Measurements from ENCODE around the gene IL7R. TPM values are rescaled to one million over a fixed set of nuclear protein-coding genes. Genes with fewer than 3 reads are reported as not detected.

IL7R gene
- total RNA-seq, 2 experiments from 2014 or later: 136 to 142 TPM

- ChIA-PET POLR2A (interaction anchor here (1.2 to 11.9 kb wide), 13 partner anchors 9 to 165 kb away, joined by 3 to 241 read pairs (median 5); partner anchors contain the start of gene IL7R), CTCF (interaction anchor here (0.8 to 5.7 kb wide), 12 partner anchors 8 to 169 kb away, joined by 3 to 44 read pairs (median 12); no protein-coding TSS in a partner anchor)
- H3K27ac Mint-ChIP-seq: peak overlapping the region; percentile 68
- ATAC-seq (no peak), DNase-seq (no peak)
- intact Hi-C loops (cut with micrococcal nuclease): loop anchor here (5.0 kb wide), 2 partner anchors 37 to 38 kb away; partner anchors contain the start of gene IL7R
- H3K27me3 Mint-ChIP-seq: no peaks in the 10 kb centered on the region
- peaks cover 71% of the 10 kb centered on the region for H3K4me1 Mint-ChIP-seq (ENCODE audit: low read depth)
- TF ChIP-seq CTCF (IDR thresholded peaks at IDR 0.05): no peak
- H3K36me3 Mint-ChIP-seq (ENCODE audit: low read depth): peaks cover 32% of the 10 kb centered on the region
- peaks cover 2% of the 10 kb centered on the region for H3K9me3 Mint-ChIP-seq
- no peak overlapping the region for H3K4me3 Mint-ChIP-seq
Measured at GRCh38 chr5:35820735-35821134, 36.0 kb upstream of the IL7R start.

GRCh38 chr5:35821513-35821912 is 35.2 kb upstream of the IL7R start:
- ATAC-seq (peak; percentile 46), DNase-seq (peak; percentile 67)
- peaks cover 32% of the 10 kb centered on the region for H3K36me3 Mint-ChIP-seq (ENCODE audit: low read depth)
- peak overlapping the region; percentile 92 for H3K27ac Mint-ChIP-seq
- H3K4me1 Mint-ChIP-seq (ENCODE audit: low read depth): peaks cover 77% of the 10 kb centered on the region
- intact Hi-C loops (cut with micrococcal nuclease): loop anchor here (5.0 kb wide), 2 partner anchors 36 to 39 kb away; partner anchors contain the start of gene IL7R
- ChIA-PET CTCF (interaction anchor here (0.8 to 5.7 kb wide), 15 partner anchors 9 to 104 kb away, joined by 4 to 44 read pairs (median 7); partner anchors contain the start of gene IL7R), POLR2A (interaction anchor here (0.9 to 11.9 kb wide), 21 partner anchors 10 to 166 kb away, joined by 3 to 241 read pairs (median 5); partner anchors contain the start of gene IL7R)
- no peaks in the 10 kb centered on the region for H3K27me3 Mint-ChIP-seq
- peak overlapping the region; percentile 25 for H3K4me3 Mint-ChIP-seq
- no peak for TF ChIP-seq CTCF (IDR thresholded peaks at IDR 0.05)
- peaks cover 2% of the 10 kb centered on the region for H3K9me3 Mint-ChIP-seq

GRCh38 chr5:35822511-35822910 is 34.2 kb upstream of the IL7R start:
- POLR2A ChIA-PET: interaction anchor here (0.5 to 11.9 kb wide), 23 partner anchors 9 to 158 kb away, joined by 3 to 241 read pairs (median 6); partner anchors contain the start of gene IL7R
- CTCF ChIA-PET: interaction anchor here (1.1 to 5.7 kb wide), 21 partner anchors 8 to 171 kb away, joined by 3 to 44 read pairs (median 6); partner anchors contain the start of gene IL7R
- peaks cover 87% of the 10 kb centered on the region for H3K4me1 Mint-ChIP-seq (ENCODE audit: low read depth)
- intact Hi-C loops (cut with micrococcal nuclease): loop anchor here (5.0 kb wide), 2 partner anchors 35 to 40 kb away; partner anchors contain the start of gene IL7R
- H3K4me3 Mint-ChIP-seq: peak overlapping the region; percentile 55
- peaks cover 33% of the 10 kb centered on the region for H3K36me3 Mint-ChIP-seq (ENCODE audit: low read depth)
- peaks cover 2% of the 10 kb centered on the region for H3K9me3 Mint-ChIP-seq
- DNase-seq (peak; percentile 82), ATAC-seq (peak; percentile 28)
- H3K27me3 Mint-ChIP-seq: no peaks in the 10 kb centered on the region
- no peak for TF ChIP-seq CTCF (IDR thresholded peaks at IDR 0.05)
- peak overlapping the region; percentile 92 for H3K27ac Mint-ChIP-seq

GRCh38 chr5:35823347-35824098 is 33.2 kb upstream of the IL7R start:
- Mint-ChIP-seq H3K27ac (peak overlapping the region; percentile 92), H3K4me1 (ENCODE audit: low read depth) (peaks cover 97% of the 10 kb centered on the region), H3K36me3 (ENCODE audit: low read depth) (peaks cover 36% of the 10 kb centered on the region), H3K27me3 (no peaks in the 10 kb centered on the region), H3K9me3 (peaks cover 2% of the 10 kb centered on the region), H3K4me3 (no peak overlapping the region)
- CTCF ChIA-PET: interaction anchor here (1.0 to 5.7 kb wide), 14 partner anchors 7 to 102 kb away, joined by 3 to 44 read pairs (median 7); no protein-coding TSS in a partner anchor
- DNase-seq (no peak), ATAC-seq (peak; percentile 29)
- POLR2A ChIA-PET: interaction anchor here (0.5 to 11.9 kb wide), 12 partner anchors 8 to 80 kb away, joined by 3 to 241 read pairs (median 12); partner anchors contain the start of gene IL7R
- TF ChIP-seq CTCF (IDR thresholded peaks at IDR 0.05): no peak
- intact Hi-C loops (cut with micrococcal nuclease): loop anchor here (5.0 kb wide), 2 partner anchors 34 to 41 kb away; partner anchors contain the start of gene IL7R
